H1 (cell line): ENCODE data around the gene IQCK. TPM values are rescaled to one million over a fixed set of nuclear protein-coding genes. Genes with fewer than 3 reads are reported as not detected.
A peak's percentile ranks its signal among the peaks of the same experiment; 100 is the strongest.

Experiments used
- CTCF ChIA-PET: fragments of 300-600 bp; sonication (Branson Sonifier 250); formaldehyde crosslinking; loops from one replicate; lab custom pipeline; 2021; ENCODE audit not compliant: partially characterized antibody; lab: Charles Lee
- POLR2A ChIA-PET: fragments of 300-600 bp; sonication (Branson Sonifier 250); formaldehyde crosslinking; loops from one replicate; lab custom pipeline; 2021; ENCODE audit warnings: inconsistent platforms; ENCODE audit not compliant: partially characterized antibody; lab: Charles Lee
- DNase-seq, 2 experiments: peaks; one replicate each; pipeline versions ENCODE4 v3.0.0 to v3.0.0-alpha.2; 2010 to 2022; ENCODE audit warnings: low spot score in 2 of 2, low read depth in 1 of 2, mixed read lengths in 1 of 2
- FAIRE-seq: peaks from 2 replicates; lab custom pipeline; 2011; peaks lifted over from hg19 to GRCh38; lab: Jason Lieb, UNC
- H2AFZ ChIP-seq: 2 replicates; pipeline ENCODE4 v1.8.1; 2012; ENCODE audit warnings: low read length, inconsistent platforms
- H2AK5ac ChIP-seq: 2 replicates; pipeline ENCODE4 v1.6.1; 2013; ENCODE audit warnings: low read depth, low read length
- H2BK120ac ChIP-seq: replicated peaks from 2 replicates; pipeline ENCODE3; 2013; ENCODE audit warnings: low read depth, low read length, inconsistent platforms
- H2BK12ac ChIP-seq: 2 replicates; pipeline ENCODE4 v1.6.1; 2013; ENCODE audit warnings: low read depth, low read length
- H2BK15ac ChIP-seq: 2 replicates; pipeline ENCODE4 v1.6.1; 2013; ENCODE audit warnings: low read length
- H2BK20ac ChIP-seq: 2 replicates; pipeline ENCODE4 v1.6.1; 2013; ENCODE audit warnings: low read length
- H2BK5ac ChIP-seq: 2 replicates; pipeline ENCODE4 v1.6.1; 2013; ENCODE audit warnings: low read depth, low read length
- H3K14ac ChIP-seq: 2 replicates; pipeline ENCODE4 v1.6.1; 2013; ENCODE audit warnings: inconsistent platforms; ENCODE audit not compliant: insufficient read length
- H3K18ac ChIP-seq: 2 replicates; pipeline ENCODE4 v1.6.1; 2013; ENCODE audit warnings: low read length; ENCODE audit errors: extremely low read depth
- H3K23ac ChIP-seq: 2 replicates; pipeline ENCODE4 v1.6.1; 2013; ENCODE audit warnings: inconsistent platforms; ENCODE audit not compliant: insufficient read length
- H3K23me2 ChIP-seq: 2 replicates; pipeline ENCODE4 v1.6.1; 2013; ENCODE audit warnings: low read depth, low read length
- H3K27ac ChIP-seq: 2 replicates; pipeline ENCODE4 v1.6.1; 2011; ENCODE audit warnings: low read depth, low read length, inconsistent platforms
- H3K27me3 ChIP-seq, 4 experiments: replicated peaks in 1 of 4; 1 replicate in 1 of 4; 2 replicates in 3 of 4; pipeline versions ENCODE4 v1.6.1 to v1.8.1; 2011 to 2013; ENCODE audit warnings: low read length in 3 of 4, mild to moderate bottlenecking in 3 of 4, inconsistent platforms in 2 of 4, mixed read lengths in 2 of 4, moderate library complexity in 1 of 4; ENCODE audit not compliant: control insufficient read depth in 3 of 4, insufficient read depth in 3 of 4; ENCODE audit errors: extremely low read depth in 1 of 4
- H3K36me3 ChIP-seq, 4 experiments: 2 replicates each; pipeline versions ENCODE4 v1.6.1 to v1.8.1; 2011 to 2013; ENCODE audit warnings: mild to moderate bottlenecking in 4 of 4, low read length in 3 of 4, moderate library complexity in 2 of 4, control low read depth in 1 of 4, inconsistent platforms in 1 of 4; ENCODE audit not compliant: insufficient read depth in 4 of 4, control insufficient read depth in 2 of 4
- H3K4ac ChIP-seq: replicated peaks from 2 replicates; pipeline ENCODE3; 2013; ENCODE audit warnings: low read length, low read depth, mixed read lengths, inconsistent platforms; ENCODE audit not compliant: insufficient read length
- H3K4me1 ChIP-seq, 4 experiments: replicated peaks in 1 of 4; 1 replicate in 1 of 4; 2 replicates in 3 of 4; pipeline versions ENCODE4 v1.6.1 to v1.8.1; 2011 to 2013; ENCODE audit warnings: low read length in 3 of 4, inconsistent platforms in 2 of 4, mixed read lengths in 1 of 4; ENCODE audit not compliant: insufficient read depth in 4 of 4, control insufficient read depth in 3 of 4
- H3K4me2 ChIP-seq, 2 experiments: 2 replicates each; pipeline versions ENCODE4 v1.6.1 to v1.8.1; 2011 to 2013; ENCODE audit warnings: low read depth in 2 of 2, low read length in 2 of 2, control low read depth in 1 of 2, inconsistent platforms in 1 of 2, mild to moderate bottlenecking in 1 of 2; ENCODE audit not compliant: insufficient read depth in 1 of 2
- H3K4me3 ChIP-seq, 4 experiments: fragments of 200-600, 300-600 bp in 1 of 4; sonication (generic), shearing (Covaris generic), sonication (Bioruptor Twin) in 1 of 4; 2 replicates each; pipeline versions ENCODE4 v1.5.1 to v1.8.1; 2011 to 2016; ENCODE audit warnings: low read length in 4 of 4, low read depth in 3 of 4, control low read depth in 2 of 4, inconsistent platforms in 2 of 4, mild to moderate bottlenecking in 2 of 4, mixed read lengths in 1 of 4, moderate library complexity in 1 of 4; ENCODE audit not compliant: insufficient read depth in 2 of 4; ENCODE audit errors: extremely low read depth in 1 of 4
- H3K56ac ChIP-seq: replicated peaks from 2 replicates; pipeline ENCODE3; 2013; ENCODE audit warnings: low read depth, mild to moderate bottlenecking, mixed read lengths, low read length, inconsistent platforms; ENCODE audit not compliant: insufficient read length
- H3K79me1 ChIP-seq: 2 replicates; pipeline ENCODE4 v1.6.1; 2013; ENCODE audit warnings: low read depth, low read length, control low read depth
- H3K79me2 ChIP-seq, 2 experiments: 2 replicates each; pipeline versions ENCODE4 v1.6.1 to v1.8.1; 2012 to 2013; ENCODE audit warnings: low read length in 2 of 2, mild to moderate bottlenecking in 2 of 2, inconsistent platforms in 1 of 2; ENCODE audit not compliant: insufficient read depth in 2 of 2, control insufficient read depth in 1 of 2
- H3K9ac ChIP-seq, 4 experiments: replicated peaks in 1 of 4; 1 replicate in 1 of 4; 2 replicates in 3 of 4; pipeline versions ENCODE4 v1.6.1 to v1.8.1; 2011 to 2013; ENCODE audit warnings: low read depth in 3 of 4, low read length in 3 of 4, control low read depth in 2 of 4, mild to moderate bottlenecking in 2 of 4, moderate library complexity in 2 of 4, inconsistent platforms in 1 of 4; ENCODE audit errors: extremely low read depth in 1 of 4
- H3K9me3 ChIP-seq, 2 experiments: 2 replicates each; pipeline versions ENCODE4 v1.6.1 to v1.8.1; 2012 to 2013; ENCODE audit warnings: mild to moderate bottlenecking in 2 of 2, moderate library complexity in 2 of 2, control low read depth in 1 of 2, inconsistent platforms in 1 of 2, low read depth in 1 of 2, low read length in 1 of 2, mixed read lengths in 1 of 2; ENCODE audit not compliant: insufficient read depth in 2 of 2
- H4K20me1 ChIP-seq, 2 experiments: replicated peaks in 1 of 2; 2 replicates each; pipeline versions ENCODE3 to v1.8.1; 2011 to 2013; ENCODE audit warnings: inconsistent platforms in 2 of 2, low read length in 2 of 2, mild to moderate bottlenecking in 1 of 2; ENCODE audit not compliant: insufficient read depth in 2 of 2, control insufficient read depth in 1 of 2
- H4K5ac ChIP-seq: 2 replicates; pipeline ENCODE4 v1.6.1; 2013; ENCODE audit warnings: low read length, low read depth, mixed read lengths, inconsistent platforms; ENCODE audit not compliant: insufficient read length
- H4K8ac ChIP-seq: 2 replicates; pipeline ENCODE4 v1.8.0; 2013; ENCODE audit warnings: mild to moderate bottlenecking, moderate library complexity, low read length, inconsistent platforms; ENCODE audit not compliant: insufficient read depth; ENCODE audit errors: extremely low read depth
- H4K91ac ChIP-seq: replicated peaks from 2 replicates; pipeline ENCODE3; 2013; ENCODE audit warnings: low read length, mixed read lengths, inconsistent platforms; ENCODE audit not compliant: insufficient read length
- EGR1 ChIP-seq: IDR thresholded peaks from 2 replicates; pipeline ENCODE4 v1.6.1; 2011; ENCODE audit warnings: low read depth, low read length, borderline replicate concordance
- EZH2 ChIP-seq: fragments of 200-600 bp; sonication (generic); IDR thresholded peaks from 2 replicates; pipeline ENCODE4 v1.7.1; 2012; ENCODE audit warnings: low read depth, mild to moderate bottlenecking, moderate library complexity, low read length, inconsistent platforms; ENCODE audit not compliant: severe bottlenecking
- GABPA ChIP-seq: IDR thresholded peaks from 2 replicates; pipeline ENCODE4 v1.6.1; 2011; ENCODE audit warnings: mild to moderate bottlenecking, low read length, moderate library complexity, borderline replicate concordance; ENCODE audit not compliant: insufficient read depth
- GTF2F1 ChIP-seq: IDR thresholded peaks from 2 replicates; pipeline ENCODE4 v1.6.1; 2012; ENCODE audit warnings: low read depth, low read length, improper control_type of control experiment, borderline replicate concordance
- KDM4A ChIP-seq: IDR thresholded peaks from one replicate; pipeline ENCODE4 v1.7.1; 2012; ENCODE audit warnings: low read depth, mild to moderate bottlenecking, moderate library complexity, low read length, inconsistent platforms; ENCODE audit not compliant: severe bottlenecking
- POLR2A ChIP-seq, 2 experiments: IDR thresholded peaks; 1 replicate in 1 of 2; 2 replicates in 1 of 2; pipeline ENCODE4 v1.6.1; 2011; ENCODE audit warnings: low read depth in 2 of 2, low read length in 2 of 2, mild to moderate bottlenecking in 2 of 2; ENCODE audit errors: control extremely low read depth in 1 of 2
- RAD21 ChIP-seq, 2 experiments: IDR thresholded peaks in 1 of 2; conservative IDR thresholded peaks in 1 of 2; 2 replicates each; pipeline ENCODE4 v1.6.1; 2011; ENCODE audit warnings: low read depth in 2 of 2, low read length in 2 of 2, improper control_type of control experiment in 1 of 2, inconsistent platforms in 1 of 2, mild to moderate bottlenecking in 1 of 2, moderate library complexity in 1 of 2
- RFX5 ChIP-seq: IDR thresholded peaks from 2 replicates; pipeline ENCODE4 v1.6.1; 2011; ENCODE audit warnings: low read depth, low read length, improper control_type of control experiment, borderline replicate concordance
- WGBS, 2 experiments: shearing (Covaris generic) in 1 of 2; methylation state at CpG; one replicate each; pipeline versions ENCODE4 v1.1.6 to v1.1.7; 2013 to 2015; ENCODE audit warnings: low lambda C conversion rate in 2 of 2, mixed read lengths in 2 of 2, inconsistent platforms in 1 of 2, low coverage in 1 of 2, missing lambda C conversion rate in 1 of 2; ENCODE audit not compliant: insufficient replicate concordance in 2 of 2, insufficient coverage in 1 of 2, insufficient read length in 1 of 2; ENCODE audit errors: extremely low coverage in 1 of 2, missing lambda C conversion rate in 1 of 2; 5-methylcytosine and 5-hydroxymethylcytosine counted together
- polyA plus RNA-seq, 7 experiments: library from polyadenylated mRNA; depleted of rRNA in 3 of 7; stranded (reverse) in 5 of 7; unstranded in 2 of 7; fragments of >200 nt in 5 of 7; fragments of 200-250 nt in 2 of 7; gene quantifications; 1 replicate in 5 of 7; 2 replicates in 1 of 7; 4 replicates in 1 of 7; pipeline versions ENCODE4 v1.2.1 to v1.2.3, GENCODE V29; 2011 to 2013; ENCODE audit warnings: missing spikeins in 2 of 7, mixed read lengths in 2 of 7
- total RNA-seq: library from RNA; stranded (reverse); fragmentation: NEBNext Ultra II Directional; extraction: Animal tissue kit (Norgen Biotek cat#: 25700); gene quantifications from 2 replicates; pipeline ENCODE4 v1.2.1, GENCODE V29; 2021

The IQCK gene
- total and polyA plus RNA-seq, 2 of the 8 experiments (the other 6 are each of a cell fraction or from before 2014, with no cell fraction given), result 6.2 to 9.3 TPM

GRCh38 chr16:19808061-19808641 is 90.1 kb downstream of the IQCK start:
- peaks cover 0 to 5% (median 1%) of the 10 kb centered on the region in 4 experiments; a peak in 4 of 7 replicates for H3K4me1 ChIP-seq
- DNase-seq, result no peak
- H3K23me2 ChIP-seq, result no peaks in the 10 kb centered on the region
- H4K20me1 ChIP-seq, result no peaks in the 10 kb centered on the region
- FAIRE-seq, result no peak
- no peak overlapping the region for H3K56ac ChIP-seq
- no peak overlapping the region for H3K4me2 ChIP-seq
- no peak overlapping the region for H3K27ac ChIP-seq
- H2BK15ac ChIP-seq, result no peak overlapping the region
- H4K91ac ChIP-seq, result no peak overlapping the region
- H2BK20ac ChIP-seq, result no peak overlapping the region
- WGBS, 2 experiments, result 82% methylated on average over 5 of the region's 5 CpGs; no CpG with 5 or more reads in 1 of the 2 experiments
- POLR2A ChIA-PET, result interaction anchor here (1.6 kb wide), 1 partner anchor 54 kb away, joined by 5 read pairs; no protein-coding TSS in a partner anchor
- H3K18ac ChIP-seq, result no peak overlapping the region
- no peaks in the 10 kb centered on the region for H3K27me3 ChIP-seq
- H3K9ac ChIP-seq, result peak overlapping the region in 1 of 4 experiments; percentile 18; a peak in 1 of 7 replicates
- H3K9me3 ChIP-seq, result peaks cover 22 to 27% of the 10 kb centered on the region in 2 experiments
- no peak overlapping the region; the same call in 1 of the 2 replicates for H2BK12ac ChIP-seq
- no peak overlapping the region for H3K23ac ChIP-seq
- H2BK5ac ChIP-seq, result no peak overlapping the region
- CTCF ChIA-PET, result interaction anchor here (1.1 to 1.5 kb wide), 2 partner anchors 29 to 30 kb away, joined by 3 to 4 read pairs; no protein-coding TSS in a partner anchor
- no peak overlapping the region for H3K4ac ChIP-seq
- no peaks in the 10 kb centered on the region for H3K79me1 ChIP-seq
- H2AK5ac ChIP-seq, result no peak overlapping the region
- H3K14ac ChIP-seq, result no peak overlapping the region
- H3K4me3 ChIP-seq, result no peak overlapping the region
- no peak overlapping the region; the same call in 1 of the 2 replicates for H4K8ac ChIP-seq
- H2AFZ ChIP-seq, result no peak overlapping the region
- no peak overlapping the region for H4K5ac ChIP-seq
- H3K79me2 ChIP-seq, result no peaks in the 10 kb centered on the region
- H3K36me3 ChIP-seq, result peaks cover 0 to 6% (median 1%) of the 10 kb centered on the region in 4 experiments; a peak in 2 of 8 replicates
- H2BK120ac ChIP-seq, result no peak overlapping the region
- TF ChIP-seq KDM4A, result no peak
- no peak for TF ChIP-seq EZH2
- no peak for TF ChIP-seq RAD21 (IDR thresholded peaks at IDR 0.05 in 1 of 2, conservative IDR thresholded peaks at IDR 0.05 in 1 of 2; ENCODE audit: low read depth in 2 of 2, low read length in 2 of 2)
- TF ChIP-seq POLR2A (IDR thresholded peaks at IDR 0.05; ENCODE audit: control extremely low read depth in 1 of 2, low read depth in 2 of 2, low read length in 2 of 2), result no peak
- TF ChIP-seq EGR1, result no peak
- TF ChIP-seq GTF2F1, result no peak
- TF ChIP-seq RFX5, result no peak
- no peak for TF ChIP-seq GABPA
